Left ventricle myocardium superior (tissue), 1 donor: ENCODE data around the gene FXR2. TPM values are rescaled to one million over a fixed set of nuclear protein-coding genes. Genes with fewer than 3 reads are reported as not detected.

Experiments
- ATAC-seq: fragments of 200-7000 bp; cut with Tn5 transposase; one replicate; pipeline ENCODE4 v1.9.1; 2020; ENCODE audit warnings: mild to moderate bottlenecking, moderate library complexity
- DNase-seq: peaks from one replicate; pipeline ENCODE4 v3.0.0-alpha.2; 2020
- intact Hi-C: fragments of 100-400 bp; cut with micrococcal nuclease; formaldehyde crosslinking; loops from one replicate; pipeline ENCODE4 v1.11.0; 2022
- total RNA-seq: library from RNA; stranded (reverse); fragmentation: NEBNext Ultra II Directional; extraction: Animal tissue kit (Norgen Biotek cat#: 25700); gene quantifications from one replicate; pipeline ENCODE4 v1.2.1, GENCODE V29; 2021
- donor health status: DM: no; HTN: yes; CAD: no; lungs with severe emphysema.

Gene FXR2
- total RNA-seq, 1 donor from 2014 or later, result 103 TPM

DNA sequence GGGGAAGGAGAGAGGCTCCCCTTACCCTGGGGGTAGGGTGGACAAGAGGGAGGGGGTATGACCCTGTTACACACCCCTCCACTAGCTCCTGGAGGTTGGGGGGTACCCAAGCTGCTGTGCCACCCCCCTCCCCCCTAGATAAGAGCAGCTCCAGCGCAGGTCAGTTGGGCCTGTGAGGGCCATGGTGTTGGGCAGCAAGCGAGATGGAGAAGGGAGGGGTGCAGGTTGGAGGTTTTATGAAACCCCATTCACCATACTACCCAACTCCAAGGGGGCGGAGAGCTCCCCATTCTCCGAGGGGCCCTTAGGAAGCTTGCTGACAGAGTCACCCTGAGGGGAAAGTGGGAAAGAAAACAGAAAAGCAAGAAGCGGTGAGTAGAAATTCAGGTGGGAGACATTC, 23.1 kb downstream of the FXR2 start:
- ATAC-seq (no peak), DNase-seq (no peak)
- intact Hi-C loops, result no loop called here

DNA sequence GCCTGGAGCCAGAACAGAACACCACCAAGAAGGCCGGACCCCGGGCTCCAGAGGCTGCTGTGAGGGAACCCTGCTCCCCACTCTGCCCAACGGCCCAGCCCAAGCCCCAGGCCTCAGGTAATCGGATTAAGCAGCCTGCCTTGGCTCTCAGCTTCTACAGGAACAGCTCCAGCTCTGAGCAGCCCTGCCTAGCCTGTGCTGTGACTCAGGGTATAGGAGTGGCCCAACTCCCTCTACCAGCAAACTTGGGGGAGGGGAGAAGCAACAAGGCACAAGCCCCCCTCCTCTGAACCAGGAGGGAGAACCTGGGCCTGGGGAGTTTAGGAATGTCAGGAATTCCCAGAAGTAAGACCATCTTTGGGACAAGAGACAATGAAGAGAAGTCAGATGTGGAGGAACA, 24.0 kb downstream of the FXR2 start:
- ATAC-seq, result no peak
- intact Hi-C loops, result no loop called here
- DNase-seq, result no peak

- ATAC-seq (peak; percentile 2), DNase-seq (no peak)
- intact Hi-C loops, result no loop called here
Measured at GRCh38 chr17:7589891-7590691, 24.6 kb downstream of the FXR2 start, which contains the start of gene SOX15. Gene SOX15 (minus strand): TSS chr17:7590094. CDS start chr17:7589676, 418 bp downstream.

DNA sequence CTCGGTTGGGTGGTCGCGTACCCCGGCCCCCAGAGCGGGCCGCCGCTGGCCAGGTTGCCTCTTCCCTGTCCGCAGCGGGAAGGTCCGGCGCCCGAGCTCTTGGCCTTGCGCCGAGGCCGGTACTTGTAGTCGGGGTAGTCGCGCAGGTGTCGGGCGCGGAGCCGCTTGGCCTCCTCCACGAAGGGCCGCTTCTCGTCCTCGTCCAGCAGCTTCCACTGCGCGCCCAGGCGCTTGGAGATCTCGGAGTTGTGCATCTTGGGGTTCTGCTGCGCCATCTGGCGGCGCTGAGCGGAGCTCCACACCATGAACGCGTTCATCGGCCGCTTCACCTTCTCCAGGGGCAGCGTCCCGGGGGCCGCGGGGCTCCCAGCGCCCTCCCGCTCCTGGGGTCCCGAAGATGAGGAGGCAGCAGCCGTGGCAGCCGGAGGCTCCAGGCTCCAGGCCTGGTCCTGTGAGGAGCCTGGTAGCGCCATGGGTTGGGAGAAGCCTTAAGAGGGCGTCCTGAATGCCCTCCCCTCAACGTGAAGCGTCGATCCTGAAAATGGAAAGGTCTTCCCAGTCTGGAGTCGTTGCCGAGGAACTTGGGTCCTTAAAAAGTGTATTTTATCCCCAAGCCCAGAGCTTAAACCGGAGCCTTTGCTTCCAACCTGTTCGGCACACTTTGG, 25.4 kb downstream of the FXR2 start:
- intact Hi-C loops, result no loop called here
- DNase-seq (peak; percentile 92), ATAC-seq (peak; percentile 84)

DNA sequence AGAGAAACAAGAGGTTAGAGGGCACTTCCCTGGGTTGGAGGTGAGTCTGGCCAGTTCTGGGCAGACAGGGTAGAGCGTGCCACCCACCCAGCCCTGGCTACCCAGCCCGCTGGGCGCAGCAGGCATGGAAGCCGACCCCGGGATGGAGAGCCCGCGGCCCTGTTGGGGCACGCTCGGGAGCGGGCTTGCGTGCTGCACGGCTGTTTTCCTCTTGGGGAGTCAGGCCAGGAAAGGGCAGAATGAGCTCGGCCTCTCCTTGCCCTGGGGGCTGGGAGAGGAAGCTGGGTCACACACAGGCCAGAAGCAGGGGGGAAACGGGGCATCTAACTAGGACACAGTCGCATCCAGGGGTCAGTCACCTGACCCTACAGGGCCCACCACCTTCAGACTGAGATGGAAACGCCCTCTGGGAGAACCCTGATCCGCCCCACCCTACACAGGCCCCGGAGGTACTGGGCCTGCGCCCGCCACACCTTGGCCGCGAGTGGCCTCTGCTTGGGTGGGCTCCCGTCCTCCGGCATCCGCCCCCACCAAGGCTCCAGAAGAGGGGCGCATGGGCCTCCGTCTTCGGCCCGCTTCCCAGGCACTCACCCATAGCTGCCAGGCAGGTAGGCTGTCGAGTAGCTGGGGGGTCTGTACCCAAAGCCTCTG, 26.0 kb downstream of the FXR2 start:
- no peak for DNase-seq
- intact Hi-C loops, result no loop called here

GRCh38 chr17:7587420-7588151, 27.1 kb downstream of the FXR2 start:
- no peak for ATAC-seq
- intact Hi-C loops, result no loop called here
- DNase-seq, result no peak

More for the DNA sequence above, 26.0 kb downstream of the FXR2 start:
- ATAC-seq, result peak; percentile 2

DNA sequence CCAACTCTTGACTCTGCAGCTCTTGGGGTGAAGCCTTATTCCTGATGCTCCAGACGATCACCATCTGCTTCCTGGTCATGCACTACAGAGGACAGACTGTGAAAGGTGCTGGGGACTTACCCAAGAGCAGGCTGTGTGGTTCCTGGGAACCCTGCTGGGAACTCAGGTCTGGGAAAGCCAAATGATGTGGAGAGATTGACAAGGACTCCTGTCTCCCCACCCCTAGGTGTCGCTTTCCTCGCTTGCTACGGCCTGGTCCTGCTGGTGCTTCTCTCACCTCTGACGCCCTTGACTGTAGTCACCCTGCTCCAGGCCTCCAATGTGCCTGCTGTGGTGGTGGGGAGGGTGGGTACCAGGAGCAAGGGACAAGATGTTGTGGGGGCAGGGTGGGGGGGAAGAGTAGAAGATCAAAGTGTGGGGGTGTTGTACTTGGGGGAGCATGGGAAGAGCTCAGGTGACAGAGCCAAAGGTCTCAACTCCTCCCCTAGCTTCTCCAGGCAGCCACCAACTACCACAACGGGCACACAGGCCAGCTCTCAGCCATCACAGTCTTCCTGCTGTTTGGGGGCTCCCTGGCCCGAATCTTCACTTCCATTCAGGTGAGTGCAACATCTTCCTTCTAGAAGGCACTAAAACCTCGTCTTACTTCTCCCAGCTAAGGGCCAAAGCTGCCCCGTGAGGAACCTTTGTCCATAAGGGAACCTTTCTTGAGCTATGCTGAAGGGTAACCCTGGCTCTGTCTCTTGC, 27.9 kb downstream of the FXR2 start:
- intact Hi-C loops, result no loop called here
- no peak for ATAC-seq
- peak; percentile 54 for DNase-seq

- ATAC-seq (peak; percentile 88), DNase-seq (peak; percentile 98)
- intact Hi-C loops, result no loop called here
Measured at GRCh38 chr17:7583253-7584109, 31.2 kb downstream of the FXR2 start, which contains the start of gene MPDU1. Gene MPDU1 (plus strand): TSS chr17:7583852. CDS start chr17:7583863, 11 bp downstream.

GRCh38 chr17:7582396-7583252, 32.1 kb downstream of the FXR2 start:
- intact Hi-C loops, result no loop called here
- ATAC-seq (peak; percentile 0), DNase-seq (peak; percentile 52)

GRCh38 chr17:7580604-7581575, 33.8 kb downstream of the FXR2 start:
- no peak for ATAC-seq
- no peak for DNase-seq
- intact Hi-C loops, result no loop called here

- ATAC-seq, result no peak
- intact Hi-C loops, result no loop called here
- no peak for DNase-seq
Measured at GRCh38 chr17:7579834-7580603, 34.7 kb downstream of the FXR2 start.

GRCh38 chr17:7579001-7579833, 35.5 kb downstream of the FXR2 start, which contains the start of gene CD68:
Gene CD68 (plus strand): TSS chr17:7579638. CDS start chr17:7579678, 40 bp downstream.
- DNase-seq, result peak; percentile 67
- intact Hi-C loops, result no loop called here
- peak; percentile 38 for ATAC-seq

- ATAC-seq (no peak), DNase-seq (no peak)
- intact Hi-C loops, result no loop called here
Measured at GRCh38 chr17:7577327-7578199, 37.1 kb downstream of the FXR2 start.
